Peyer's patch (tissue), 4 donors: ENCODE data around the gene CEP350.

ENCODE experiments used
- POLR2A ChIP-seq, 2 donors: fragments of 450-650 bp; IDR thresholded peaks; one replicate each; pipeline ENCODE4 v1.5.1; 2017; ENCODE audit warnings: antibody characterized with exemption in 2 of 2, mild to moderate bottlenecking in 2 of 2, moderate library complexity in 2 of 2
- TF ChIP-seq, protein P1 (sequence below), 6 experiments: fragments of 450-650 bp in 4 of 6; fragments of 200-600 bp in 2 of 6; sonication (generic) in 1 of 6; IDR thresholded peaks; one replicate each; pipeline ENCODE4 v1.5.1; 2017 to 2019; ENCODE audit warnings: antibody characterized with exemption in 6 of 6, mild to moderate bottlenecking in 3 of 6, moderate library complexity in 1 of 6

DNA sequence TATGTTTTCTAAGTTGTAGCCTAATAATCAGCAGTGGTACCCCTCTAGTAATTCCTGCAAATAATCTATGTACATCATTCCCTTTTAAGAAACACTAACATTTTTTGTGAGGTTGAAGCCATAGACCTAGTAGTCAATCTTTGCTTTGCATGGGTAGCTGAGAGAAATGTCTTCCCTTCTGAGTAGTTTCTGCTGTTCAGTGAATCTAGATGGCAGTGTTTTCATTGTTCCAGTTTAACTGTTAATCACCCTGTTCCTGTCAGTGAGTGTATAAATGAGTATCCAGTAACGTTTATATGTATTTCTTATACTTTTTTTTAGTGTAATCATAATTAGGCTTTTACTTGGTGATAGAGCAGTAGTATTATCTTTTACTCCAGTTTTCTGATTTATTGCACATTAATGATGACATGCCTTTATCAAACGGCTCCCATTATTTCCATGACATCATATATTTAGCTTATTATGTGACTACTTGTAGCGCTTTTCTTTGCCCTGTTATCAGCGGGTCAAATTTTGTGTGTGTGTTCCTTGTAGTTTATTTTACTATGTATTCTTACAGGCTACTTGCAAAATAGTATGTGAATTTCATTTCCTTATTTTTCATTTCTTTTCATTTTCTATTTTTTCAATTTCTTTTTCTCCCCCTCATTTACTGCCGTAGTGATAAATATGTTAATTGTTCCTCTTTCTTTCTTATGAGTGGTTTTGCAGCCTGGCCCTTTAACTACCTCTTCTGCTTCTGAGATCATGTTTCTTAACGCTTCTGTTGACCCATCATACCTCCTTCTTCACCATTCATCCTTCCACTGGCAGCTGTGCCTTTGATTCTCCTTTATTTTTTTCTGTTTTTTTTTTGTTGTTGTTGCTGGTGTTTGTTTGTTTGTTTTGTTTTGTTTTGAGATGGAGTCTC is 18.8 kb downstream of the CEP350 start:
- TF ChIP-seq, protein P1, sequence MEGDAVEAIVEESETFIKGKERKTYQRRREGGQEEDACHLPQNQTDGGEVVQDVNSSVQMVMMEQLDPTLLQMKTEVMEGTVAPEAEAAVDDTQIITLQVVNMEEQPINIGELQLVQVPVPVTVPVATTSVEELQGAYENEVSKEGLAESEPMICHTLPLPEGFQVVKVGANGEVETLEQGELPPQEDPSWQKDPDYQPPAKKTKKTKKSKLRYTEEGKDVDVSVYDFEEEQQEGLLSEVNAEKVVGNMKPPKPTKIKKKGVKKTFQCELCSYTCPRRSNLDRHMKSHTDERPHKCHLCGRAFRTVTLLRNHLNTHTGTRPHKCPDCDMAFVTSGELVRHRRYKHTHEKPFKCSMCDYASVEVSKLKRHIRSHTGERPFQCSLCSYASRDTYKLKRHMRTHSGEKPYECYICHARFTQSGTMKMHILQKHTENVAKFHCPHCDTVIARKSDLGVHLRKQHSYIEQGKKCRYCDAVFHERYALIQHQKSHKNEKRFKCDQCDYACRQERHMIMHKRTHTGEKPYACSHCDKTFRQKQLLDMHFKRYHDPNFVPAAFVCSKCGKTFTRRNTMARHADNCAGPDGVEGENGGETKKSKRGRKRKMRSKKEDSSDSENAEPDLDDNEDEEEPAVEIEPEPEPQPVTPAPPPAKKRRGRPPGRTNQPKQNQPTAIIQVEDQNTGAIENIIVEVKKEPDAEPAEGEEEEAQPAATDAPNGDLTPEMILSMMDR (IDR thresholded peaks at IDR 0.05), result no peak
- no peak for TF ChIP-seq POLR2A (IDR thresholded peaks at IDR 0.05)
